Ureter (tissue), 1 donor: Measurements from ENCODE around the gene TMCC3. TPM values are rescaled to one million over a fixed set of nuclear protein-coding genes. Genes with fewer than 3 reads are reported as not detected.

Experiments
- DNase-seq: peaks from one replicate; pipeline ENCODE4 v3.0.0-alpha.2; 2020; ENCODE audit warnings: low spot score
- total RNA-seq: library from RNA; stranded (reverse); gene quantifications from one replicate; pipeline ENCODE4 v1.2.4, GENCODE V29; 2023
- donor health status: DM: yes; HTN: yes; CAD: no.

Gene TMCC3
- total RNA-seq, 1 donor from 2014 or later, result 10.1 TPM

- DNase-seq, result no peak
These were observed 23.1 kb upstream of the TMCC3 start for GRCh38 chr12:94673496-94673895.

- no peak for DNase-seq
These were observed 21.6 kb upstream of the TMCC3 start for GRCh38 chr12:94671917-94672316.

DNA sequence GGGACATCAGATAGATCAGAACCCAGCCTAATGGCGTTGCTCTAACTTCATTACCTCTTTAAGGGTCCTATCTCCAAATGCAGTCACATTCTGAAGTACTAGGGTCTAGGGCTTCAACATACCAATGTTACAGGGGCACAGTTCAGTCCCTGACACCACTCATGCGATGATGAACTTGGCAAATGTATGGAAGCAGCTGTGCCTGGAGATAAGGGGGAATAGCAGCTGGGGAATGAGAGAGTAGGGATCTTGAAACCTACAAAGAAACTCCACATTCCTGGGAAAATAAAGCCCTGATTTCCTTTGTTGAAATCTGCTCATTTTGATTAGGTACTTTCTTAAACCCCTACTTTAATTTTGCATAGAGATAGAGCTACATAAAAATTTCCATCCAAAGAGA is 20.5 kb upstream of the TMCC3 start:
- no peak for DNase-seq

- no peak for DNase-seq
These were observed 19.7 kb upstream of the TMCC3 start for GRCh38 chr12:94670075-94670474.

GRCh38 chr12:94667031-94667540 is 16.7 kb upstream of the TMCC3 start:
- DNase-seq, result no peak

DNA sequence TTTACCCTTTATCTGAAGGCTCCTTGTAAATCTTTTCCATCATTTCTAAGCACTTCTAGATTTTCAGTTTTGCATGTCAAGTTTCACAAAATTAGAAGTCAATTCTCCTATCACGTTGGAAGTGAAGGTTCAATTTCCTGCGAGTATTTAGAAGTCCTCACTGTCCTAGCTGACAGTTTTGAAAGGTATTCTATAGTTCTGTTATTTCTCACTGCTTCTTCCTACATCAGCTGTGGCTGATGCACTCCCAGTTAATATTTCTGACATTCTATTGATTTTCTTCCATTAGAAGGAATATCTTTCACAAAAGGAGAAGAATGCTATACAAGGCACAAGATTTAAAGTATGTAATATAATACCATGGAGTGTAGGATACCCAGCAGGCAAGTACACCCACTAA is 15.8 kb upstream of the TMCC3 start:
- no peak for DNase-seq

- no peak for DNase-seq
These were observed 13.3 kb upstream of the TMCC3 start for GRCh38 chr12:94663702-94664101.

DNA sequence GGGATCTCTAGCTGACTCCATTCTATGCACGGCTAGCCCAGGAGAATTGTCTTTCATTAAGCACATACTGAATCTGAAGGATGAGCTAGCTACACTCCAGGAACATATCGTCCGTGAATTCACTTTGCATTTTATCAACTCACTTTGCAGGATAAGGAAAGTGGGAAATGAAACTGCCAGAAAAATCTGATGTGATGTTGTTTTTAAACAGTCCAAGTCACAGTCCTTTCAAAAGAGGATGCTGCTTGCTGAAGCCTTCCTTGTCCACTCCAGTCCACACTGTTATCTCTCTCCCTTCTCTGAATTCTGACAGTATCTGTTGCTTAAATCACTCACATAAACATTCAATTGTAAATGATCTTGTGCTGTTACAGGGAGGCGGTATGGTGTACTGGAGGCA is 12.7 kb upstream of the TMCC3 start:
- DNase-seq, result no peak

DNA sequence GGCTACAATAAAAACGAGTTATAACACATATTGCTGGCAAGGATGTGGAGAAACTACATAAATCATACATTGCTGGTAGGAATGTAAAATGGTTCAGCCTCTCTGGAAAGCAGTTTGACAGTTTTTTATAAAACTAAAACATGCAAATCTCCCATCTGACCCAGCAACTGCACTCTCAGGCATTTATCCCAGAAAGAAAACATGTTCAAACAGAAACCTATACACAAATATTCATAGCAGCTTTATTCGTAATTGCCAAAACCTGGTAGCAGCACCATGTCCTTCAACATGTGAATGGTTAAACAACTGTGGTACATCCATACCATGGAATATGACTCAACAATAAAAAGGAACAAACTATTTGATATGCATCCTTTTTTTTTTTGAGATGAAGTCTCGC is 10.1 kb upstream of the TMCC3 start:
- DNase-seq, result no peak

GRCh38 chr12:94659346-94659930 is 9.1 kb upstream of the TMCC3 start:
- DNase-seq, result no peak

DNA sequence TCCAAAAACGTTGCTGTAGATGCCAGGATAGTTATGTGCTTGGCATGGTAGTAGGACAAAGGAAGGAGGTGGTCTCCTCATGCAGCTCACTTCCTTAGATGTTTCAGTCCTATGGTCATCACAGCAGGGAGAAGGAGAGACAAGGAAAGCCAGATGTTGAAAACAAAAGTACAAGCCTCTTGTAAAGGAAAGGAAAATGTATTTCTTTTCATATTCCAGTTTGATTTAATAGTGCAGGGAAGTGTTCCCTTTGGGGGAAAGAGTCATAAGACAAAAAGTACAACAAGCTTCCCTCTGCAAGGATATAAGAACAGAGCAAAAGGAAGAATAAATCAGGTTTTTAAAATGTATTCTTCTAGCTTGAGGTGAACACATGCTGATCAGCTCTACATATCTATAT is 8.6 kb upstream of the TMCC3 start:
- DNase-seq, result no peak

- DNase-seq, result no peak
These were observed 6.2 kb upstream of the TMCC3 start for GRCh38 chr12:94656556-94656955.

GRCh38 chr12:94649349-94650142 is 811 bp downstream of the TMCC3 start:
- DNase-seq, result peak; percentile 51

DNA sequence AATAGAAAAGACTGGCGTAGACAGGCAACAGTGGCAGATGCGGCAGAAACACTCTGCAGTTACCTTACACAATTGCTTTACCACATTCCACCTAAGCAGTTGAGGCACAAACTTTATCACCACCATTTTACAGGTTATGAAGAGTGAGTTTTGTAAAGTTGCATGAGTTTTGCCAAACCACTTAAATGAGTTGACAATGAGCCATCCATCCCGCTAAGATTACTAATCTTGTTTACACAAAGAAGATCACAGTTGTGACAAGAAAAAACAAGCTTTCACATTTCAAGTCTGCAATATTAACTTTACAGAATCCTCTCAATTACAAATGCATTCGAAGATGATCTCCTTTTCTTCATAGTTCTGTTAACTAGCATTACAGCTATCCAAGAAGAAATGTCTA is 1.8 kb downstream of the TMCC3 start:
- no peak for DNase-seq

GRCh38 chr12:94644141-94644979 is 6.0 kb downstream of the TMCC3 start:
- DNase-seq, result no peak

DNA sequence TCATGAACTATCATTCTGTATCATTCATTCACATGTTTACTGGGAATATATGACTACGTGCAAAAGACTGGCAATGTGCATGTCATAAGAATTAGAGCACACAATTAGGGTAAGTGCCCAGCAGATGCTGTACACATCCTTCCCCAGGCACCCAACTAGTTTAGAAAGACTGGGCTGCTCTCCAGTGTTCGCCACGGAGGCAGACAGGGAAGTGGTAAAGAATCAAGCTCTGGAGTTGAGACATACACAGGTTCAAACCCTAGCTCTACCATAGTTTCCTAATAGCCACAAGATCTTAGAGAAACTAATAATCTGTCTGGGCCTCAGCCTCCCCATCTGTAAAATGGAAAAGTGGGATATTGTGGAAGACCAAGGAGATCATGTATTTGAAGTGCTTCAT is 6.8 kb downstream of the TMCC3 start:
- no peak for DNase-seq

DNA sequence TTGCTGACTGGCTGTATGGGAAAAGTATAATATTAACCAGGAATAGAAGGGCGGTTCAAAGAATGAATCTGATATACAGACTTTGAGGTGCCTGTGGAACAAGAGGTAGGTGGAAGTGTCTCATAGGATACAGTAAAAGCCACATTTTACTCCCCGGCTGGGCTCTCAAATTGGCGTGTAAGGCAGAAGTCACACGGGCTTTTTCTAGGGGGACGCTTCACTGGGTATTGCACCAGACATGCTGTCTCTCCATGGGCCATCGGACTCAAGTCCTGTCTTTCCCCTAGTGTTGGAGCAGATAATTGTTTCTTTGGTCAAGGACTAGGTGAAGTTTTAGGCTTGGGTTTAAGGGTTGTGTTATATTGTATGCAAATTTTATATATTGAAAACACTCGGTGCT is 9.1 kb downstream of the TMCC3 start:
- DNase-seq, result no peak

GRCh38 chr12:94640134-94640928 is 10.0 kb downstream of the TMCC3 start:
- DNase-seq, result no peak

- no peak for DNase-seq
These were observed 11.8 kb downstream of the TMCC3 start for GRCh38 chr12:94638521-94638920.

DNA sequence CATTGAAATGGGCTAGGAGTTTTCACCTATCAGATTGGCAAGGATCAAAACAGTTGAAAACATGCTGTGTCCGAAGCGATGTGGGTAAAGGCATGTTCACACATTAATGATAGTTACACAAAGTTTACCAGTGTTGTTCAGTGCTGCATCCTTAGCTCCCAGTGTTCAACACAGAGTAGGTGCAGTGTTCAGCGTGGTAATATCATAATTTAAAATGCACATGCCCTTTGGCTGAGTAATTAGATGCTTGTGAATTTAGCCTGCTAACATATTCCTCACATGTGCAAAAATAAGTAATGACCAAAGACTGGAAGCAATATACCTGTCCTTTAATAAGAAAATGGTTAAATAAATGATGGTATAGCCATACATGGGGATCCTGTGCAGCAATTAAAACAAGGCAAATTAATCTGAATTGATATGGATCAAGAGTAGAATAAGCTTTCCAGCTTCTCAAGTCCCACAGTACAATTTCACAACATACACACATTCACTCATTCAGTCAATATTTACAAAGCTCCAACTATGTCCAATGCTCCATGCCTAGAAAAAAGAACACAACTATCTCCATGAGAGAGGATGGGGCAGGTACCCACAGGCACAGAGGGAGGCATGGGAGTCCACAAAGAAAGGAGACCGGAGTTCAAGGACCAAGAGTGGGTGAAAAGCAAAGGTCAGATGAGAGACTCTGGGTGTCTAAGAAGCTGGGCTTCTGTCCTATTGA is 12.8 kb downstream of the TMCC3 start:
- DNase-seq, result no peak

GRCh38 chr12:94636462-94637085 is 13.8 kb downstream of the TMCC3 start:
- DNase-seq, result no peak
